H1 (cell line): ENCODE results near the gene THRB. TPM values are rescaled to one million over a fixed set of nuclear protein-coding genes. Genes with fewer than 3 reads are reported as not detected.

Source experiments
- NRF1 ChIP-seq: IDR thresholded peaks from 2 replicates; pipeline ENCODE4 v1.6.1; 2011; ENCODE audit warnings: mild to moderate bottlenecking, low read depth, low read length, improper control_type of control experiment
- polyA plus RNA-seq, 7 experiments: library from polyadenylated mRNA; depleted of rRNA in 3 of 7; stranded (reverse) in 5 of 7; unstranded in 2 of 7; fragments of >200 nt in 5 of 7; fragments of 200-250 nt in 2 of 7; gene quantifications; 1 replicate in 5 of 7; 2 replicates in 1 of 7; 4 replicates in 1 of 7; pipeline versions ENCODE4 v1.2.1 to v1.2.3, GENCODE V29; 2011 to 2013; ENCODE audit warnings: missing spikeins in 2 of 7, mixed read lengths in 2 of 7
- total RNA-seq: library from RNA; stranded (reverse); fragmentation: NEBNext Ultra II Directional; extraction: Animal tissue kit (Norgen Biotek cat#: 25700); gene quantifications from 2 replicates; pipeline ENCODE4 v1.2.1, GENCODE V29; 2021
- TF ChIP-seq, protein P1 (sequence below): IDR thresholded peaks from 2 replicates; pipeline ENCODE4 v1.6.1; 2012; ENCODE audit warnings: low read length, inconsistent platforms
- TF ChIP-seq, protein P2 (sequence below): IDR thresholded peaks from 2 replicates; pipeline ENCODE4 v1.6.1; 2011; ENCODE audit warnings: low read depth, mild to moderate bottlenecking, low read length; ENCODE audit not compliant: insufficient read depth

THRB gene
- total and polyA plus RNA-seq, 2 of the 8 experiments (the other 6 are each of a cell fraction or from before 2014, with no cell fraction given): 0.98 to 3.9 TPM

DNA sequence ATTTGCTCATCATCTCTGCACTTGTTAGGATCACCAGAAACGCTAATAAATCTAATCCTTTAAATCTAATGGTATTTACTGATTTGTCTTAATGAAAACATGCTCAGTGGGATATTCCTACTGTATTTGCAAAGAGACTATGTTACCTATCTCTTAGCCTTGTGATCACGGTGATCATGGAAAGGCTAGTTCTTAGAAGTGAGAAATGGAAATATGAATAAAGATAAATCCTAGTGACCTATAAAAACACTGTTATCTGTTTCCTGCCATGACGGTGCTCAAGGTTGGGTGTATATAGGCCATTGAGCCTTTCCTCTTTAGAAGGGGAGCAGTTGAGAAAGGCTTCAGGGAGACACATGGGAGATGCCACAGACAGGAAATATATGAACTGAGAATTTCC lies 116.3 kb downstream of the THRB start (continued):
- TF ChIP-seq, protein P1, sequence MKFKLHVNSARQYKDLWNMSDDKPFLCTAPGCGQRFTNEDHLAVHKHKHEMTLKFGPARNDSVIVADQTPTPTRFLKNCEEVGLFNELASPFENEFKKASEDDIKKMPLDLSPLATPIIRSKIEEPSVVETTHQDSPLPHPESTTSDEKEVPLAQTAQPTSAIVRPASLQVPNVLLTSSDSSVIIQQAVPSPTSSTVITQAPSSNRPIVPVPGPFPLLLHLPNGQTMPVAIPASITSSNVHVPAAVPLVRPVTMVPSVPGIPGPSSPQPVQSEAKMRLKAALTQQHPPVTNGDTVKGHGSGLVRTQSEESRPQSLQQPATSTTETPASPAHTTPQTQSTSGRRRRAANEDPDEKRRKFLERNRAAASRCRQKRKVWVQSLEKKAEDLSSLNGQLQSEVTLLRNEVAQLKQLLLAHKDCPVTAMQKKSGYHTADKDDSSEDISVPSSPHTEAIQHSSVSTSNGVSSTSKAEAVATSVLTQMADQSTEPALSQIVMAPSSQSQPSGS: no peak
- TF ChIP-seq NRF1: no peak
- TF ChIP-seq, protein P2, sequence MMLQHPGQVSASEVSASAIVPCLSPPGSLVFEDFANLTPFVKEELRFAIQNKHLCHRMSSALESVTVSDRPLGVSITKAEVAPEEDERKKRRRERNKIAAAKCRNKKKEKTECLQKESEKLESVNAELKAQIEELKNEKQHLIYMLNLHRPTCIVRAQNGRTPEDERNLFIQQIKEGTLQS: no peak
